Heart left ventricle (tissue), 16 donors: ENCODE data around the gene PRODH2. TPM values are rescaled to one million over a fixed set of nuclear protein-coding genes. Genes with fewer than 3 reads are reported as not detected.

Experiments
- ATAC-seq, 4 donors: fragments of 200-7000 bp; cut with Tn5 transposase; one replicate each; pipeline ENCODE4 v1.9.1; 2020 to 2022; ENCODE audit warnings: moderate library complexity in 4 of 4, mild to moderate bottlenecking in 3 of 4, moderate number of reproducible peaks in 1 of 4
- DNase-seq, 5 donors: peaks; one replicate each; pipeline ENCODE4 v3.0.0-alpha.2; 2020
- H3K27ac ChIP-seq, 12 donors: fragments of 200-600 bp; sonication (generic) in 4 of 12; one replicate each; pipeline versions ENCODE4 v1.5.0 to v1.8.0; 2016 to 2022; ENCODE audit warnings: mild to moderate bottlenecking in 2 of 12
- H3K27me3 ChIP-seq, 9 donors: fragments of 200-600 bp; sonication (generic) in 2 of 9; one replicate each; pipeline versions ENCODE4 v1.5.1 to v1.8.0; 2016 to 2022; ENCODE audit warnings: mild to moderate bottlenecking in 3 of 9
- H3K36me3 ChIP-seq, 9 donors: fragments of 200-600 bp; sonication (generic) in 2 of 9; one replicate each; pipeline versions ENCODE4 v1.5.0 to v1.8.0; 2018 to 2022; ENCODE audit warnings: mild to moderate bottlenecking in 2 of 9
- H3K4me1 ChIP-seq, 12 donors: fragments of 200-600 bp; sonication (generic) in 4 of 12; one replicate each; pipeline versions ENCODE4 v1.5.0 to v1.8.0; 2016 to 2022; ENCODE audit warnings: mild to moderate bottlenecking in 3 of 12
- H3K4me3 ChIP-seq, 12 donors: fragments of 200-600 bp; sonication (generic) in 4 of 12; one replicate each; pipeline versions ENCODE4 v1.5.0 to v1.8.0; 2017 to 2022; ENCODE audit warnings: mild to moderate bottlenecking in 9 of 12, moderate library complexity in 4 of 12
- H3K9me3 ChIP-seq, 12 donors: fragments of 200-600 bp; sonication (generic) in 4 of 12; one replicate each; pipeline versions ENCODE4 v1.5.0 to v1.8.0; 2016 to 2022; ENCODE audit warnings: mild to moderate bottlenecking in 1 of 12
- CTCF ChIP-seq, 12 donors: fragments of 200-600 bp; sonication (generic) in 4 of 12; IDR thresholded peaks; one replicate each; pipeline versions ENCODE4 v1.5.0 to v1.8.0; 2018 to 2022; ENCODE audit warnings: antibody characterized with exemption in 12 of 12, mild to moderate bottlenecking in 5 of 12
- POLR2A ChIP-seq, 2 donors: fragments of 450-650 bp; IDR thresholded peaks; one replicate each; pipeline ENCODE4 v1.6.1; 2017; ENCODE audit warnings: antibody characterized with exemption in 2 of 2, mild to moderate bottlenecking in 2 of 2, moderate library complexity in 2 of 2
- whole genome bisulfite sequencing, 4 donors: extraction: QIAGEN DNeasy Blood & Tissue Kit in 2 of 4; methylation state at CpG; one replicate each; pipeline versions ENCODE4 v1.1.5 to v1.1.7; 2013 to 2018; 5-methylcytosine and 5-hydroxymethylcytosine counted together
- intact Hi-C, 10 donors: fragments of 100-400 bp; cut with DNase I; formaldehyde crosslinking; loops; one replicate each; pipeline versions ENCODE4 v1.11.1 to v1.14.2; 2022
- polyA plus RNA-seq, 2 donors: library from polyadenylated mRNA; stranded (reverse); fragments of 200-250 nt; gene quantifications; one replicate each; pipeline ENCODE4 v1.2.3, GENCODE V29; 2013
- total RNA-seq, 9 donors: library from RNA; depleted of rRNA in 2 of 9; stranded (reverse); fragments of >200 nt in 2 of 9; fragmentation: NEBNext Ultra II Directional in 3 of 9; extraction: Animal tissue kit (Norgen Biotek cat#: 25700) in 3 of 9; gene quantifications; one replicate each; pipeline versions ENCODE4 v1.1.0 to v1.2.4, GENCODE V29; 2016 to 2023
- donor health status: ischemic (EF 13 %, LVEDD 7.1; RV severe dilation, severe dysfunction).
- donor health status: healthy with polysubstance abuse.
- donor health status: DM: no; HTN: yes; CAD: no.
- donor health status: DM: no; HTN: no; CAD: no.
- donor health status: ischemic (EF 25% LVEDD 6.9; RV normal size, moderate dysfunction).
- donor health status: ischemic (EF 25% LVEDD 5.7; RV mildly dilated, moderate dysfunction).
- donor health status: healthy.
- donor health status: DM: yes; HTN: yes; CAD: no.
- donor health status: ischemic (EF 35%, LVEDD 5.7; RV mildly dilated, moderate dysfunction).
- donor health status: nonischemic (EF 11% LVEDD 7.7; RV severe dilation, severe dysfunction).
- donor health status: DM: yes; HTN: yes; CAD: no.
- donor health status: PGD.
- donor health status: ischemic (EF 29% LVEDD 5.4; RV normal size, mild dysfunction).
- donor health status: nonischemic (EF 23%, LVEDD 6.1; RV moderate dilation, normal function).

Gene PRODH2
- total and polyA plus RNA-seq, 11 donors = not detected

GRCh38 chr19:35807633-35808032, 5.0 kb downstream of the PRODH2 start:
- peaks cover 0 to 36% (median 0%) of the 10 kb centered on the region in 9 donors for H3K27me3 ChIP-seq
- intact Hi-C loops = no loop called here
- H3K4me3 ChIP-seq = no peak overlapping the region
- ATAC-seq (no peak), DNase-seq (no peak)
- TF ChIP-seq POLR2A (IDR thresholded peaks at IDR 0.05) (no peak), CTCF (IDR thresholded peaks at IDR 0.05) (no peak)
- H3K4me1 ChIP-seq = no peaks in the 10 kb centered on the region
- H3K36me3 ChIP-seq = no peaks in the 10 kb centered on the region
- 81 to 92% (median 88%) methylated on average over 5 of the region's 5 CpGs for WGBS, 4 donors
- H3K27ac ChIP-seq = no peak overlapping the region
- no peaks in the 10 kb centered on the region for H3K9me3 ChIP-seq

- peaks cover 0 to 2% (median 0%) of the 10 kb centered on the region in 12 donors for H3K9me3 ChIP-seq
- 70 to 85% (median 82%) methylated on average over 11 to 18 of the region's 18 CpGs for WGBS, 4 donors
- no peak overlapping the region for H3K27ac ChIP-seq
- no peak overlapping the region for H3K4me3 ChIP-seq
- H3K27me3 ChIP-seq = peaks cover 0 to 33% (median 0%) of the 10 kb centered on the region in 9 donors
- ATAC-seq = no peak
- no peak for DNase-seq
- intact Hi-C loops = no loop called here
- H3K4me1 ChIP-seq = no peaks in the 10 kb centered on the region
- TF ChIP-seq POLR2A (IDR thresholded peaks at IDR 0.05) (no peak), CTCF (IDR thresholded peaks at IDR 0.05) (no peak)
- no peaks in the 10 kb centered on the region for H3K36me3 ChIP-seq
These were observed 6.0 kb downstream of the PRODH2 start for GRCh38 chr19:35806597-35806996.

GRCh38 chr19:35805526-35806102, 7.0 kb downstream of the PRODH2 start:
- no peak for ATAC-seq
- 60 to 73% (median 62%) methylated on average over 5 of the region's 5 CpGs for WGBS, 4 donors
- peaks cover 0 to 37% (median 0%) of the 10 kb centered on the region in 9 donors for H3K27me3 ChIP-seq

GRCh38 chr19:35801828-35802227, 10.8 kb downstream of the PRODH2 start:
- peaks cover 3 to 68% (median 16%) of the 10 kb centered on the region in 9 donors for H3K27me3 ChIP-seq
- ATAC-seq (no peak), DNase-seq (no peak)
- no peaks in the 10 kb centered on the region for H3K36me3 ChIP-seq
- intact Hi-C loops = no loop called here
- no peak for TF ChIP-seq POLR2A (IDR thresholded peaks at IDR 0.05)
- TF ChIP-seq CTCF (IDR thresholded peaks at IDR 0.05) = no peak
- no peak overlapping the region for H3K27ac ChIP-seq
- peaks cover 0 to 7% (median 0%) of the 10 kb centered on the region in 12 donors for H3K4me1 ChIP-seq
- 48 to 65% (median 62%) methylated on average over 3 of the region's 3 CpGs for WGBS, 4 donors
- no peak overlapping the region for H3K4me3 ChIP-seq
- peaks cover 0 to 4% (median 0%) of the 10 kb centered on the region in 12 donors for H3K9me3 ChIP-seq

More at GRCh38 chr19:35805526-35806102, 7.0 kb downstream of the PRODH2 start:
- DNase-seq = no peak
- TF ChIP-seq CTCF (IDR thresholded peaks at IDR 0.05) (no peak), POLR2A (IDR thresholded peaks at IDR 0.05) (no peak)
- H3K4me1 ChIP-seq = no peaks in the 10 kb centered on the region
- peaks cover 0 to 4% (median 0%) of the 10 kb centered on the region in 12 donors for H3K9me3 ChIP-seq
- no peak overlapping the region for H3K4me3 ChIP-seq
- intact Hi-C loops = no loop called here
- no peaks in the 10 kb centered on the region for H3K36me3 ChIP-seq
- no peak overlapping the region for H3K27ac ChIP-seq
